HEK293 (cell line): Measurements from ENCODE around the gene SCIN.

ENCODE experiments used
- CTCF ChIA-PET: fragments of 350-600 bp; formaldehyde crosslinking; extraction: SDS; loops from one replicate; lab custom pipeline; 2021; ENCODE audit warnings: antibody characterized with exemption; lab: Yijun Ruan, JAX
- POLR2A ChIA-PET: fragments of 300-600 bp; formaldehyde crosslinking; extraction: SDS; loops from one replicate; lab custom pipeline; 2020; ENCODE audit warnings: antibody characterized with exemption, inconsistent platforms; lab: Yijun Ruan, JAX
- H3K27ac ChIP-seq: fragments of 200-500 bp; sonication (Bioruptor generic); 2 replicates; pipeline ENCODE4 v1.5.1; 2014; ENCODE audit warnings: low read depth, low read length, control low read depth, inconsistent platforms; ENCODE audit errors: extremely low read depth
- H3K36me3 ChIP-seq, 2 experiments: fragments of 200-500 bp in 1 of 2; sonication (Bioruptor generic) in 1 of 2; 1 replicate in 1 of 2; 2 replicates in 1 of 2; pipeline ENCODE4 v1.5.1; 2014 to 2017; ENCODE audit warnings: inconsistent platforms in 2 of 2, low read length in 2 of 2; ENCODE audit not compliant: control insufficient read depth in 2 of 2, insufficient read depth in 1 of 2
- H3K4me1 ChIP-seq: fragments of 200-500 bp; sonication (Bioruptor generic); 2 replicates; pipeline ENCODE4 v1.5.1; 2014; ENCODE audit warnings: mild to moderate bottlenecking, low read length, inconsistent platforms; ENCODE audit not compliant: control insufficient read depth, insufficient read depth
- H3K4me3 ChIP-seq: 2 replicates; pipeline ENCODE4 v1.5.1; 2011; ENCODE audit warnings: low read depth, mild to moderate bottlenecking, control low read depth, low read length, moderate library complexity
- H3K9me3 ChIP-seq: fragments of 200-500 bp; sonication (Bioruptor generic); 2 replicates; pipeline ENCODE4 v1.5.1; 2014; ENCODE audit warnings: low read depth, low read length, inconsistent platforms; ENCODE audit not compliant: control insufficient read depth, insufficient read depth
- FEZF1 ChIP-seq: fragments of 450-650 bp; formaldehyde crosslinking; IDR thresholded peaks from 2 replicates; pipeline ENCODE4 v1.5.1; 2016; ENCODE audit warnings: missing biosample characterization, missing genetic modification characterization
- HOXC10 ChIP-seq: sonication (generic); formaldehyde crosslinking; IDR thresholded peaks from 2 replicates; pipeline ENCODE4 v1.8.1; 2023; ENCODE audit warnings: mild to moderate bottlenecking, missing genetic modification reagents
- KLF1 ChIP-seq: fragments of 450-650 bp; formaldehyde crosslinking; IDR thresholded peaks from 2 replicates; pipeline ENCODE4 v1.5.1; 2016; ENCODE audit warnings: missing biosample characterization, missing genetic modification characterization
- KLF8 ChIP-seq: fragments of 450-650 bp; formaldehyde crosslinking; IDR thresholded peaks from 2 replicates; pipeline ENCODE4 v1.5.1; 2016; ENCODE audit warnings: missing biosample characterization, missing genetic modification characterization
- KLF9 ChIP-seq: fragments of 450-650 bp; formaldehyde crosslinking; IDR thresholded peaks from 2 replicates; pipeline ENCODE4 v1.5.1; 2016; ENCODE audit warnings: missing biosample characterization, missing genetic modification characterization, low read depth
- MEIS1 ChIP-seq: sonication (generic); formaldehyde crosslinking; IDR thresholded peaks from 2 replicates; pipeline ENCODE4 v1.8.1; 2022; ENCODE audit warnings: missing genetic modification reagents, mild to moderate bottlenecking, borderline replicate concordance
- OVOL3 ChIP-seq: fragments of 450-650 bp; formaldehyde crosslinking; IDR thresholded peaks from 2 replicates; pipeline ENCODE4 v1.5.1; 2016; ENCODE audit warnings: missing biosample characterization, missing genetic modification characterization
- PRDM1 ChIP-seq: fragments of 450-650 bp; formaldehyde crosslinking; IDR thresholded peaks from 2 replicates; pipeline ENCODE4; 2016; ENCODE audit warnings: missing biosample characterization, missing genetic modification characterization
- SETDB1 ChIP-seq: IDR thresholded peaks from one replicate; pipeline ENCODE4 v1.6.1; 2017; ENCODE audit warnings: mild to moderate bottlenecking, low read length, moderate library complexity, mixed read lengths; ENCODE audit not compliant: insufficient read length
- ZBTB17 ChIP-seq: fragments of 450-650 bp; formaldehyde crosslinking; IDR thresholded peaks from 2 replicates; pipeline ENCODE4 v1.5.1; 2016; ENCODE audit warnings: missing biosample characterization, missing genetic modification characterization
- ZBTB7A ChIP-seq: fragments of 450-650 bp; formaldehyde crosslinking; IDR thresholded peaks from 2 replicates; pipeline ENCODE4 v1.5.1; 2016; ENCODE audit warnings: low read depth, missing biosample characterization, missing genetic modification characterization
- ZFP41 ChIP-seq: fragments of 450-650 bp; formaldehyde crosslinking; IDR thresholded peaks from 2 replicates; pipeline ENCODE4 v1.5.1; 2016; ENCODE audit warnings: missing biosample characterization, missing genetic modification characterization, borderline replicate concordance
- ZNF140 ChIP-seq: fragments of 450-650 bp; formaldehyde crosslinking; IDR thresholded peaks from 2 replicates; pipeline ENCODE4 v1.5.1; 2016; ENCODE audit warnings: missing biosample characterization, missing genetic modification characterization
- ZNF202 ChIP-seq: fragments of 450-650 bp; formaldehyde crosslinking; IDR thresholded peaks from 2 replicates; pipeline ENCODE4 v1.5.1; 2016; ENCODE audit warnings: missing biosample characterization, missing genetic modification characterization, borderline replicate concordance
- ZNF292 ChIP-seq: fragments of 450-650 bp; formaldehyde crosslinking; IDR thresholded peaks from 2 replicates; pipeline ENCODE4 v1.5.1; 2016; ENCODE audit warnings: low read depth, missing biosample characterization, missing genetic modification characterization, borderline replicate concordance
- ZNF350 ChIP-seq: fragments of 450-650 bp; formaldehyde crosslinking; IDR thresholded peaks from 2 replicates; pipeline ENCODE4 v1.5.0; 2017; ENCODE audit warnings: missing biosample characterization, mild to moderate bottlenecking, missing genetic modification characterization
- ZNF366 ChIP-seq: fragments of 450-650 bp; formaldehyde crosslinking; conservative IDR thresholded peaks from 2 replicates; pipeline ENCODE4 v1.5.1; 2016; ENCODE audit warnings: missing biosample characterization, missing genetic modification characterization
- ZNF530 ChIP-seq: fragments of 450-650 bp; formaldehyde crosslinking; IDR thresholded peaks from 2 replicates; pipeline ENCODE4 v1.5.1; 2016; ENCODE audit warnings: low read depth, missing biosample characterization, missing genetic modification characterization
- ZNF555 ChIP-seq: fragments of 450-650 bp; formaldehyde crosslinking; conservative IDR thresholded peaks from 2 replicates; pipeline ENCODE4 v1.5.1; 2017; ENCODE audit warnings: missing biosample characterization, mild to moderate bottlenecking, missing genetic modification characterization, inconsistent platforms
- ZNF621 ChIP-seq: fragments of 450-650 bp; formaldehyde crosslinking; IDR thresholded peaks from 2 replicates; pipeline ENCODE4 v1.5.1; 2017; ENCODE audit warnings: missing biosample characterization, missing genetic modification characterization
- ZNF658 ChIP-seq: fragments of 450-650 bp; formaldehyde crosslinking; IDR thresholded peaks from 2 replicates; pipeline ENCODE4; 2016; ENCODE audit warnings: missing biosample characterization, missing genetic modification characterization
- ZNF670 ChIP-seq: fragments of 450-650 bp; formaldehyde crosslinking; IDR thresholded peaks from 2 replicates; pipeline ENCODE4 v1.5.1; 2016; ENCODE audit warnings: missing biosample characterization, missing genetic modification characterization, low read depth
- ZNF701 ChIP-seq: fragments of 450-650 bp; formaldehyde crosslinking; IDR thresholded peaks from 2 replicates; pipeline ENCODE4 v1.5.1; 2016; ENCODE audit warnings: missing biosample characterization, missing genetic modification characterization
- ZNF837 ChIP-seq: fragments of 450-650 bp; formaldehyde crosslinking; IDR thresholded peaks from 2 replicates; pipeline ENCODE4 v1.5.1; 2016; ENCODE audit warnings: missing biosample characterization, missing genetic modification characterization
- ZSCAN16 ChIP-seq: fragments of 450-650 bp; formaldehyde crosslinking; IDR thresholded peaks from 2 replicates; pipeline ENCODE4 v1.5.1; 2016; ENCODE audit warnings: missing biosample characterization, missing genetic modification characterization
- TF ChIP-seq, protein P1 (sequence below): fragments of 450-650 bp; formaldehyde crosslinking; IDR thresholded peaks from 2 replicates; pipeline ENCODE4 v1.5.1; 2016; ENCODE audit warnings: missing biosample characterization, missing genetic modification characterization
- TF ChIP-seq, protein P2 (sequence below): fragments of 450-650 bp; formaldehyde crosslinking; IDR thresholded peaks from 2 replicates; pipeline ENCODE4 v1.5.1; 2016; ENCODE audit warnings: missing biosample characterization, missing genetic modification characterization
- TF ChIP-seq, protein P3 (sequence below): fragments of 450-650 bp; formaldehyde crosslinking; IDR thresholded peaks from 2 replicates; pipeline ENCODE4 v1.5.1; 2016; ENCODE audit warnings: missing biosample characterization, missing genetic modification characterization
- TF ChIP-seq, protein P4 (sequence below): sonication (generic); formaldehyde crosslinking; IDR thresholded peaks from 2 replicates; pipeline ENCODE4 v1.8.1; 2022; ENCODE audit warnings: mild to moderate bottlenecking, moderate library complexity, missing genetic modification reagents
- TF ChIP-seq, protein P5 (sequence below): fragments of 450-650 bp; formaldehyde crosslinking; IDR thresholded peaks from 2 replicates; pipeline ENCODE4 v1.5.1; 2016; ENCODE audit warnings: missing biosample characterization, missing genetic modification characterization
- TF ChIP-seq, protein P6 (sequence below): fragments of 450-650 bp; formaldehyde crosslinking; IDR thresholded peaks from 2 replicates; pipeline ENCODE4 v1.5.1; 2016; ENCODE audit warnings: missing biosample characterization, missing genetic modification characterization

Gene SCIN

DNA sequence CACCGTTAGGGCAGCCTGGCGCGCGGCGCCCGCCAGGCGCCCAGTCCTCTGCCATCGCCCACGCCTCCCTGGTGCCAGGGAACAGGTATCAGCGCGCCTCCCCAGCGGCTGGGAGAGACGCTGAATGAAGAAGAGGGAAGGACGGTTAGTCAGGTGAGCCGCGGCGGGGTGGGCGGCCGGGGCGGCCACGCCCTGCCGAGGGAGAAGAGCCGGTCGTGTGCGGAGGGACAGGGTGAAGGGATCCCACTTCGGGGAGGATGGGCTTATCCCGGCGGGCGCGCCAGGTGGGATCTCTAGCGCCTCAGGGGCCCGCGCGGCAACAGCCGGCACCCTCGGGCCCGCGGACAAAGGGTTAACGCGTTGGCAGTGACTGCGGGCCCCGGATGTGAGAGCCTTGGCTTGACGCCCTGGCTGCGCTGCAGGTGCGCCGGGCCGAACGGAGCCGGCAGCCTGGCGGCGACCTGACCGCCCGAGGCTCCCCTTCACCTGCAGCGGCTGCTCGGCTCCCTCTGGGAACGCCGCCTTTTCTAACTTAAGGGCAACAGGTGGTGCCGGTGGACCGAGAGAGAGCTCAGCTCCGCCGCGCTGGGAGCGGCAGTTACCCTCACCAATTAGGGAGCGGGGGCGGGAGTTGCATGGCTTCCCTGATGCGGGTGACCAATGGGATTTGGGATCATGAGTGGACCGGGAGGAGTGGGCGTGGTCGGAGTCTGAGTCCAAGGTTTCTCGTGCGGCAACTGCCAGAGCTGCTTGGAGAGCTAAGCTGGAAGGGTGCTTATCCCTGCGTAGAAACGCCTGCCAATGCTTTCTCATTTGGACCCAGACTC lies 116.6 kb downstream of the SCIN start, which contains the start of gene ARL4A:
TSS of gene ARL4A (plus strand) at position 743 of the 827 bp plus-strand sequence. CDS start 622 bp downstream, outside the sequence.
- ChIA-PET POLR2A (interaction anchor here (0.6 to 1.8 kb wide), 15 partner anchors 9 to 575 kb away, joined by 3 to 9 read pairs (median 3); no protein-coding TSS in a partner anchor), CTCF (interaction anchor here (0.6 to 2.9 kb wide), 44 partner anchors 9 to 589 kb away, joined by 3 to 25 read pairs (median 4); no protein-coding TSS in a partner anchor)
- peak within 1 kb of the TSS; percentile 92 for H3K27ac ChIP-seq
- H3K4me1 ChIP-seq: no peaks in the 10 kb centered on the region
- H3K36me3 ChIP-seq: no peaks in the 10 kb centered on the region
- no peaks in the 10 kb centered on the region for H3K9me3 ChIP-seq
- peak within 1 kb of the TSS; percentile 84 for H3K4me3 ChIP-seq
- TF ChIP-seq ZNF350 (tag by site-specific recombination) (no peak), ZNF202 (tag by site-specific recombination) (no peak), MEIS1 (no peak), ZNF292 (tag by site-specific recombination) (no peak), ZBTB17 (peak; percentile 20), HOXC10 (CRISPR knock-in tag) (no peak), PRDM1 (tag by site-specific recombination) (no peak), ZFP41 (no peak), ZNF366 (tag by site-specific recombination) (no peak), ZNF530 (tag by site-specific recombination) (no peak), ZNF837 (no peak), ZNF658 (tag by site-specific recombination) (no peak), ZNF555 (no peak), FEZF1 (no peak), SETDB1 (no peak), KLF1 (tag by site-specific recombination) (no peak), ZSCAN16 (tag by site-specific recombination) (no peak), ZNF701 (no peak), ZNF670 (tag by site-specific recombination) (no peak), KLF8 (peak; percentile 29; the same call in 1 of the 2 replicates), ZNF140 (tag by site-specific recombination) (no peak), ZNF621 (no peak), KLF9 (tag by site-specific recombination) (peak; percentile 72), OVOL3 (tag by site-specific recombination) (no peak), ZBTB7A (tag by site-specific recombination) (no peak)
- TF ChIP-seq, protein P1, sequence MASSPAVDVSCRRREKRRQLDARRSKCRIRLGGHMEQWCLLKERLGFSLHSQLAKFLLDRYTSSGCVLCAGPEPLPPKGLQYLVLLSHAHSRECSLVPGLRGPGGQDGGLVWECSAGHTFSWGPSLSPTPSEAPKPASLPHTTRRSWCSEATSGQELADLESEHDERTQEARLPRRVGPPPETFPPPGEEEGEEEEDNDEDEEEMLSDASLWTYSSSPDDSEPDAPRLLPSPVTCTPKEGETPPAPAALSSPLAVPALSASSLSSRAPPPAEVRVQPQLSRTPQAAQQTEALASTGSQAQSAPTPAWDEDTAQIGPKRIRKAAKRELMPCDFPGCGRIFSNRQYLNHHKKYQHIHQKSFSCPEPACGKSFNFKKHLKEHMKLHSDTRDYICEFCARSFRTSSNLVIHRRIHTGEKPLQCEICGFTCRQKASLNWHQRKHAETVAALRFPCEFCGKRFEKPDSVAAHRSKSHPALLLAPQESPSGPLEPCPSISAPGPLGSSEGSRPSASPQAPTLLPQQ (tag by site-specific recombination): no peak
- TF ChIP-seq, protein P2, sequence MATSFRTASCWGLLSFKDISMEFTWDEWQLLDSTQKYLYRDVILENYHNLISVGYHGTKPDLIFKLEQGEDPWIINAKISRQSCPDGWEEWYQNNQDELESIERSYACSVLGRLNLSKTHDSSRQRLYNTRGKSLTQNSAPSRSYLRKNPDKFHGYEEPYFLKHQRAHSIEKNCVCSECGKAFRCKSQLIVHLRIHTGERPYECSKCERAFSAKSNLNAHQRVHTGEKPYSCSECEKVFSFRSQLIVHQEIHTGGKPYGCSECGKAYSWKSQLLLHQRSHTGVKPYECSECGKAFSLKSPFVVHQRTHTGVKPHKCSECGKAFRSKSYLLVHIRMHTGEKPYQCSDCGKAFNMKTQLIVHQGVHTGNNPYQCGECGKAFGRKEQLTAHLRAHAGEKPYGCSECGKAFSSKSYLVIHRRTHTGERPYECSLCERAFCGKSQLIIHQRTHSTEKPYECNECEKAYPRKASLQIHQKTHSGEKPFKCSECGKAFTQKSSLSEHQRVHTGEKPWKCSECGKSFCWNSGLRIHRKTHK (tag by site-specific recombination): no peak
- TF ChIP-seq, protein P3, sequence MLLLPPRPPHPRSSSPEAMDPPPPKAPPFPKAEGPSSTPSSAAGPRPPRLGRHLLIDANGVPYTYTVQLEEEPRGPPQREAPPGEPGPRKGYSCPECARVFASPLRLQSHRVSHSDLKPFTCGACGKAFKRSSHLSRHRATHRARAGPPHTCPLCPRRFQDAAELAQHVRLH (tag by site-specific recombination): no peak
- TF ChIP-seq, protein P4, sequence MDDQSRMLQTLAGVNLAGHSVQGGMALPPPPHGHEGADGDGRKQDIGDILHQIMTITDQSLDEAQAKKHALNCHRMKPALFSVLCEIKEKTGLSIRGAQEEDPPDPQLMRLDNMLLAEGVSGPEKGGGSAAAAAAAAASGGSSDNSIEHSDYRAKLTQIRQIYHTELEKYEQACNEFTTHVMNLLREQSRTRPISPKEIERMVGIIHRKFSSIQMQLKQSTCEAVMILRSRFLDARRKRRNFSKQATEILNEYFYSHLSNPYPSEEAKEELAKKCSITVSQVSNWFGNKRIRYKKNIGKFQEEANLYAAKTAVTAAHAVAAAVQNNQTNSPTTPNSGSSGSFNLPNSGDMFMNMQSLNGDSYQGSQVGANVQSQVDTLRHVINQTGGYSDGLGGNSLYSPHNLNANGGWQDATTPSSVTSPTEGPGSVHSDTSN (CRISPR knock-in tag): peak; percentile 89; the same call in 1 of the 2 replicates
- TF ChIP-seq, protein P5, sequence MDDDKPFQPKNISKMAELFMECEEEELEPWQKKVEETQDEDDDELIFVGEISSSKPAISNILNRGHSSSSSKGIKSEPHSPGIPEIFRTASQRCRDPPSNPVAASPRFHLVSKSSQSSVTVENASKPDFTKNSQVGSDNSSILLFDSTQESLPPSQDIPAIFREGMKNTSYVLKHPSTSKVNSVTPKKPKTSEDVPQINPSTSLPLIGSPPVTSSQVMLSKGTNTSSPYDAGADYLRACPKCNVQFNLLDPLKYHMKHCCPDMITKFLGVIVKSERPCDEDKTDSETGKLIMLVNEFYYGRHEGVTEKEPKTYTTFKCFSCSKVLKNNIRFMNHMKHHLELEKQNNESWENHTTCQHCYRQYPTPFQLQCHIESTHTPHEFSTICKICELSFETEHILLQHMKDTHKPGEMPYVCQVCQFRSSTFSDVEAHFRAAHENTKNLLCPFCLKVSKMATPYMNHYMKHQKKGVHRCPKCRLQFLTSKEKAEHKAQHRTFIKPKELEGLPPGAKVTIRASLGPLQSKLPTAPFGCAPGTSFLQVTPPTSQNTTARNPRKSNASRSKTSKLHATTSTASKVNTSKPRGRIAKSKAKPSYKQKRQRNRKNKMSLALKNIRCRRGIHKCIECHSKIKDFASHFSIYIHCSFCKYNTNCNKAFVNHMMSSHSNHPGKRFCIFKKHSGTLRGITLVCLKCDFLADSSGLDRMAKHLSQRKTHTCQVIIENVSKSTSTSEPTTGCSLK (tag by site-specific recombination): no peak
- TF ChIP-seq, protein P6, sequence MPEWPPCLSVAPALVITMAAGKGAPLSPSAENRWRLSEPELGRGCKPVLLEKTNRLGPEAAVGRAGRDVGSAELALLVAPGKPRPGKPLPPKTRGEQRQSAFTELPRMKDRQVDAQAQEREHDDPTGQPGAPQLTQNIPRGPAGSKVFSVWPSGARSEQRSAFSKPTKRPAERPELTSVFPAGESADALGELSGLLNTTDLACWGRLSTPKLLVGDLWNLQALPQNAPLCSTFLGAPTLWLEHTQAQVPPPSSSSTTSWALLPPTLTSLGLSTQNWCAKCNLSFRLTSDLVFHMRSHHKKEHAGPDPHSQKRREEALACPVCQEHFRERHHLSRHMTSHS: no peak
